Mucosa of descending colon (tissue), 3 donors: ENCODE measurements around the gene MYH6. TPM values are rescaled to one million over a fixed set of nuclear protein-coding genes. Genes with fewer than 3 reads are reported as not detected.
"Not testable (repeated sequence)": the region's sequence is repeated elsewhere in the genome, so short reads cannot be mapped to it uniquely, and the experiment has no call there.

Experiments
- ATAC-seq: fragments of 200-7000 bp; cut with Tn5 transposase; one replicate; pipeline ENCODE4 v1.9.1; 2020; ENCODE audit warnings: mild to moderate bottlenecking, moderate library complexity
- DNase-seq, 3 donors: peaks; one replicate each; pipeline ENCODE4 v3.0.0-alpha.2; 2020
- H3K36me3 ChIP-seq: fragments of 200-600 bp; one replicate; pipeline ENCODE4 v1.8.0; 2021; ENCODE audit warnings: low read depth, mild to moderate bottlenecking
- H3K4me1 ChIP-seq: fragments of 200-600 bp; one replicate; pipeline ENCODE4 v1.8.0; 2021; ENCODE audit warnings: low read depth, mild to moderate bottlenecking
- H3K4me3 ChIP-seq: fragments of 200-600 bp; one replicate; pipeline ENCODE4 v1.8.0; 2021; ENCODE audit warnings: mild to moderate bottlenecking
- H3K9me3 ChIP-seq: fragments of 200-600 bp; one replicate; pipeline ENCODE4 v1.8.0; 2021; ENCODE audit warnings: mild to moderate bottlenecking
- intact Hi-C, 2 donors: fragments of 100-400 bp; cut with DNase I in 1 of 2; cut with micrococcal nuclease in 1 of 2; formaldehyde crosslinking; loops; one replicate each; pipeline versions ENCODE4 v1.11.0 to v1.11.1; 2022; cut with DNase I, micrococcal nuclease
- total RNA-seq, 3 donors: library from RNA; stranded (reverse); fragmentation: NEBNext Ultra II Directional in 2 of 3; extraction: Animal tissue kit (Norgen Biotek cat#: 25700) in 2 of 3; gene quantifications; one replicate each; pipeline versions ENCODE4 v1.2.1 to v1.2.4, GENCODE V29; 2021 to 2023
- TF ChIP-seq, protein P1 (sequence below): fragments of 200-600 bp; IDR thresholded peaks from one replicate; pipeline ENCODE4 v1.8.0; 2022; ENCODE audit warnings: antibody characterized with exemption, mild to moderate bottlenecking
- donor health status: DM: no; HTN: no; CAD: no; lungs with moderate emphysema.
- donor health status: DM: no; HTN: no; CAD: no.
- donor health status: DM: no; HTN: yes; CAD: no.

MYH6 gene
- total RNA-seq, 3 donors from 2014 or later, result 0.09 to 1.4 TPM; not detected in 1

DNA sequence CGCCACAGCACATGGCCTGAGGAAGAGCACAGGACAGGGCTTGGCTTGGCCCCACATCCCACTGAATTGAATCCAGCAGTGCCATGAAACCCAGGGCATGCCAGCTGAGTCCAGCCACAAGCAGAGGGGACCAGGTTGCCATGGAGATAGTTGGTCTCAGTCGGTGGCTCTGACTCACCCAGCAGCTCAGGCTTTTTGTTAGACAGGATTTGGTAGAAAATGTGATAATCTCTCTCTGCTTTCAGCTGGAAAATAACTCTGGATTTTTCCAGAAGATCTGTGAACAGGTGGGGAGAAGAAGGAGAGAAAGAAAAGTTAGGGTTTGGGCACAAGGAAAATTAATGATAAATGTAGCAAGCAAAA is 22.6 kb upstream of the MYH6 start:
- TF ChIP-seq, protein P1, sequence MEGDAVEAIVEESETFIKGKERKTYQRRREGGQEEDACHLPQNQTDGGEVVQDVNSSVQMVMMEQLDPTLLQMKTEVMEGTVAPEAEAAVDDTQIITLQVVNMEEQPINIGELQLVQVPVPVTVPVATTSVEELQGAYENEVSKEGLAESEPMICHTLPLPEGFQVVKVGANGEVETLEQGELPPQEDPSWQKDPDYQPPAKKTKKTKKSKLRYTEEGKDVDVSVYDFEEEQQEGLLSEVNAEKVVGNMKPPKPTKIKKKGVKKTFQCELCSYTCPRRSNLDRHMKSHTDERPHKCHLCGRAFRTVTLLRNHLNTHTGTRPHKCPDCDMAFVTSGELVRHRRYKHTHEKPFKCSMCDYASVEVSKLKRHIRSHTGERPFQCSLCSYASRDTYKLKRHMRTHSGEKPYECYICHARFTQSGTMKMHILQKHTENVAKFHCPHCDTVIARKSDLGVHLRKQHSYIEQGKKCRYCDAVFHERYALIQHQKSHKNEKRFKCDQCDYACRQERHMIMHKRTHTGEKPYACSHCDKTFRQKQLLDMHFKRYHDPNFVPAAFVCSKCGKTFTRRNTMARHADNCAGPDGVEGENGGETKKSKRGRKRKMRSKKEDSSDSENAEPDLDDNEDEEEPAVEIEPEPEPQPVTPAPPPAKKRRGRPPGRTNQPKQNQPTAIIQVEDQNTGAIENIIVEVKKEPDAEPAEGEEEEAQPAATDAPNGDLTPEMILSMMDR, result no peak
- no peak overlapping the region for H3K4me3 ChIP-seq
- DNase-seq (no peak), ATAC-seq (no peak)
- H3K4me1 ChIP-seq, result no peaks in the 10 kb centered on the region
- no peaks in the 10 kb centered on the region for H3K36me3 ChIP-seq
- intact Hi-C loops, result no loop called here
- H3K9me3 ChIP-seq, result no peaks in the 10 kb centered on the region

DNA sequence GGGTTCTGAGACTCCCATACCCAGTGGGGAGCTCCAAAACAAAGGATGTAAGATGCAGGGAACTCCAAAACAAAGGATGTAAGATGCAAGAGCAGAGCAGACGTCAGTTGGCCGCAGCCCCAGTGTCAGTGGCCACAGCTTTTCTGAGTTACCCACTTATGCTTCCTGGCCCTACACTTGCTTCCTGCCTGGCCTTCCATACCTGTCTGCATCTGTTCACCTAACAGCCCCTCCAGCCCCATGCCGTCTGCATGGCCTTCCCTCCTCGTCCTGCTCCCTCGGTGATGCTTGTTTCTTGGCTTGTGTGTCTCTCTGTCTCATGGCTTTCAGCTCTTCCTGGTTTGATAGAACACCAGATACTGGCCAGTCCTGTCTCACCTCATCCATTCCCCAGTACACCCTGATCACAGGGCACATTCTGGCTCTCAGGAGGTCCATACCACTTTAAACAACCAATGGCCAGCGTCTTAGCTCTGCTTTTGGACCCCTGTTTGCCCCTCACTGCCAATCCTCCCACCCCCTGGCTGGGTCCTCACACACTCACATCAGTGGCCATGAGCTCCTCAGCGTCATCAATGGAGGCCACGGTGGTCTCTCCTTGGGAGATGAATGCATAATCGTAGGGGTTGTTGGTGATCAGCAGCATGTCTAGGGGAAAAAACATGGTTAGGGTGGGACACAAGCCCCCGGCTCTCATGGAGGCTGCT is 22.1 kb upstream of the MYH6 start:
- Histone ChIP-seq H3K4me1 (no peaks in the 10 kb centered on the region), H3K36me3 (no peaks in the 10 kb centered on the region), H3K9me3 (no peaks in the 10 kb centered on the region), H3K4me3 (no peak overlapping the region)
- TF ChIP-seq, protein P1, result no peak
- no peak for DNase-seq
- no peak for ATAC-seq
- intact Hi-C loops, result no loop called here

DNA sequence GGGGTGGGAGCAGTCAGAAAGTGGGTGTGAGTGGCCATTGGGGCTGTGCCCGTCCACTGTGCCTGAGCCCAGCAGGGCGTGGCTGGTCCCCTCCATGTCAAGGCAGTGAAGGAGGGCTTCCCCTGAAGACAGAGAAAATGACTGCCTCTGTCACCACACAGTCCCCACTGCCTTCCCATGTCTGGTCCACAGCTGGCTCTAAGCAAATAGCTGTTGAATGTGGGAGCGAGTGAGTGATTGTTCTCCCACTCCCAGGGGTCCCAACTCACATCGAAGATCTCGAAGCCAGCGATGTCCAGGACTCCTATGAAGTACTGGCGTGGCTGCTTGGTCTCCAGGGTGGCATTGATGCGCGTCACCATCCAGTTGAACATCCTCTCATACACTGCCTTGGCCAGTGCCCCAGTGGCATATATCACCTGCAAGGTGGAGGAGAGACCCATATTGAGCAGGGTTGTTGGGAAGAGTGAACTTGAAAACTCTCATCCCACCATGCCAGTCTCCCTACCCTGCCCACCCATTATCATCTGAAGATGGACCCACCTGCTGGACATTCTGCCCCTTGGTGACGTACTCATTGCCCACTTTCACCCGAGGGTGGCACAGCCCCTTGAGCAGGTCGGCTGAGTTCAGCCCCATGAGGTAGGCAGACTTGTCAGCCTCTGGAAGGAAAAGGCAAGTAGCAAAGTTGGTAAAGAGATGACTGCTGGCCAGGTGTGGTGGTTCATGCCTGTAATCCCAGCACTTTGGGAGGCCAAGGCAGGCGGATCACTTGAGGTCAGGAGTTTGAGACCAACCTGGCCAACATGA is 20.8 kb upstream of the MYH6 start:
- intact Hi-C loops, result no loop called here
- no peak overlapping the region for H3K4me3 ChIP-seq
- TF ChIP-seq, protein P1, result no peak
- no peaks in the 10 kb centered on the region for H3K36me3 ChIP-seq
- no peaks in the 10 kb centered on the region for H3K4me1 ChIP-seq
- no peak for ATAC-seq
- DNase-seq, result no peak
- no peaks in the 10 kb centered on the region for H3K9me3 ChIP-seq

DNA sequence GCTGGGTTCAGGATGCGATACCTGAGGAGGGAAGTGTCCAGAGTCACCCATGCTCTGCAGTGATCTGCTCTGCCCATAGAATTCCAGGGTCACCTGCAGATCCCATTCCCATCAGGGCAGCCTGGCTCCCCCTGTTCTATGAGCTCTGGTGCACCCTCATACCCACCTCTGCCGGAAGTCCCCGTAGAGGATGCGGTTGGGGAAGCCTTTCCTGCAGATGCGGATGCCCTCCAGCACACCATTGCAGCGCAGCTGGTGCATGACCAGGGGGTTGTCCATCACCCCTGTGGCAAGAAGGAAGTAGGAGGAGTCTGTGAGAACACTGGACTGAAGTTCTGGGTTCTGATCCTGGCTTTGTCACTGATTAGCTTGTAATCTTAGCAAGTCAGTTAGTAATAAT is 17.7 kb upstream of the MYH6 start:
- H3K4me1 ChIP-seq, H3K4me3 ChIP-seq, DNase-seq, intact Hi-C loops, ATAC-seq, H3K36me3 ChIP-seq, H3K9me3 ChIP-seq: not testable (repeated sequence)

DNA sequence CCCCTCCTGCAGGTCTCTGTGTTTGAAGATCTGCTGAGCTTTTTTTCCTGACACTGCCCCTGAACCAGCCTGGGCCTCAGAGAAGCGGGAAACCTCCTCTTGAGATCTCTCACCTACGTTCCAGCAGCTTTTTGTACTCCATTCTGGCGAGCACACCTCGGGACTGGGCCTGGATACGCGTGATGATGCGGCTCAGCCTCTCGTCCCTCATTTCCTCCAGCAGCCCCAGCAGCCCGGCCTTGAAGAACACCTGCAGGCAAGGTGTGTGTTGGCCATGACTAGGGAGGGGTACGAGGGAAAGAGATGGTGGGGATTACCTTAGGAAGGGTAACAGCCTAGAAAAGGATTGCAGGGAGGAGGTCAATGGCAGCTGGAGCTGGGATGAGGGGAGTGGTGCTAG is 17.1 kb upstream of the MYH6 start:
- H3K9me3 ChIP-seq, result no peaks in the 10 kb centered on the region
- H3K4me3 ChIP-seq, result no peak overlapping the region
- ATAC-seq (no peak), DNase-seq (no peak)
- no peaks in the 10 kb centered on the region for H3K36me3 ChIP-seq
- TF ChIP-seq, protein P1, result no peak
- intact Hi-C loops, result no loop called here
- H3K4me1 ChIP-seq, result no peaks in the 10 kb centered on the region

DNA sequence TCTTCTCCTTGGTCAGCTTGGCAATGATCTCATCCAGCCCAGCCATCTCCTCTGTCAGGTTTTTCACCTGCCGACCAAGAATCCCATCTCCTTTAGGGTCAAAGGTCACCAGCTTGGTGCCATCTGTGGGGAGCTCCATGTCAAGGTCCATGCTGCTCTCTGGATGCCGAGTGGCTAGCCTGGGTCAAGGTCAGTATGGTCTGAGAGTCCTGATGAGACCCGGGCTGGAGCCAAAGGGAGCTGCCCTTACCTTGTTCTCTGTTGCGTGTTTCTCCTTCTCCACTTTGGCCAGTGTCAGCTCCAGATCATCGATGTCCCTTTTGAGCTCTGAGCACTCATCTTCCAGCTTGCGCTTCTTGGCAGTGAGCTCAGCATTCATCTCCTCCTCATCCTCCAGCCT is 15.6 kb upstream of the MYH6 start:
- DNase-seq (no peak), ATAC-seq (no peak)
- no peaks in the 10 kb centered on the region for H3K36me3 ChIP-seq
- TF ChIP-seq, protein P1, result no peak
- H3K9me3 ChIP-seq, result no peaks in the 10 kb centered on the region
- H3K4me3 ChIP-seq, result no peak overlapping the region
- intact Hi-C loops, result no loop called here
- H3K4me1 ChIP-seq, result no peaks in the 10 kb centered on the region
